Forelimb muscle (tissue), 1 donor: ENCODE data around the gene DUS1L. TPM values are rescaled to one million over a fixed set of nuclear protein-coding genes. Genes with fewer than 3 reads are reported as not detected.

Experiments used
- DNase-seq: peaks from one replicate; pipeline ENCODE4 v3.0.0-alpha.2; 2013; ENCODE audit warnings: low read depth
- polyA plus RNA-seq: library from polyadenylated mRNA; unstranded; fragments of 120-200 nt; gene quantifications from one replicate; pipeline ENCODE4 v1.2.1, GENCODE V29; 2013; ENCODE audit not compliant: insufficient read length

The DUS1L gene
- polyA plus RNA-seq, 1 donor = 60.1 TPM

DNA sequence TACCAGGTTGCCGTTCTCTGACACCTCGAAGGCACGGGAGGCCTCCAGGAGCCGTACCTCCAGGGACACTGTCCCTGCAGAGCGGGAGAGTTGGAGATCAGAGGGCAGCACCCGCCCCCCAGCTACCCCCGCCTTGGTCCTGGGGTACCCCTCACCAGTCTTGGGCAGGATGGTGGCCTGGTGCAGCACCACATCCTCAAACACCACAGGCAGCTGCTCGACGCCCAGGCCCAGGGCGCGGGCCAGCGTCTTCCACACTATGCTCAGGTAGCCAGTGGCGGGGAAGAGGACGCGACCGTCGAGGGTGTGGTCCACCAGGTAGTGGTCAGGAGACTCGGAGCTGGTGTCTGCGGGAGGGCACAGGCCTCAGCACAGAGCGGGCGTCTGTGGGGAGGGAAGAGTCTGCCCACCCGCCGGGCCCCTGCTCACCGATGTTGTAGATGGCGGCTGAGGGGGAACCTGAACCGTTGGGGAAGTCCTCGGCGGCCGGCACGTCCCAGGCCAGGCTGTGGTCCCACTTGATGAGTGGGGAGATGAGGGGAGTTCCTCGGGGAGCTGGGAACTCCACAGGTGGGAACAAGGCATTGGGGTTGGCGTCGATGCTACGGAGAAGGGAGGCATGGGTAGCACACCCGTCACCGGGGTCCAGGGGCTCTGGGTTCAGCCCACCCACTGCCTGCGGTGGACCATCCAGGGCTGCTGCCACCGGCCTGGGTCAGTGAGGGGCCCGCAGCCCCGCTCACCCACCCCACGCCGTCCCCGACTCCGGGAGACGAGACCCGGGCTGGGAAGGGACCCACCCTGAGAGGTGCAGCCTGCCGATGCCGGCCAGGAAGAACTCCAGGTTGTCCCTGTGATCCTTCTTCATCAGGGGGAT, 22.6 kb upstream of the DUS1L start:
- DNase-seq = no peak

DNA sequence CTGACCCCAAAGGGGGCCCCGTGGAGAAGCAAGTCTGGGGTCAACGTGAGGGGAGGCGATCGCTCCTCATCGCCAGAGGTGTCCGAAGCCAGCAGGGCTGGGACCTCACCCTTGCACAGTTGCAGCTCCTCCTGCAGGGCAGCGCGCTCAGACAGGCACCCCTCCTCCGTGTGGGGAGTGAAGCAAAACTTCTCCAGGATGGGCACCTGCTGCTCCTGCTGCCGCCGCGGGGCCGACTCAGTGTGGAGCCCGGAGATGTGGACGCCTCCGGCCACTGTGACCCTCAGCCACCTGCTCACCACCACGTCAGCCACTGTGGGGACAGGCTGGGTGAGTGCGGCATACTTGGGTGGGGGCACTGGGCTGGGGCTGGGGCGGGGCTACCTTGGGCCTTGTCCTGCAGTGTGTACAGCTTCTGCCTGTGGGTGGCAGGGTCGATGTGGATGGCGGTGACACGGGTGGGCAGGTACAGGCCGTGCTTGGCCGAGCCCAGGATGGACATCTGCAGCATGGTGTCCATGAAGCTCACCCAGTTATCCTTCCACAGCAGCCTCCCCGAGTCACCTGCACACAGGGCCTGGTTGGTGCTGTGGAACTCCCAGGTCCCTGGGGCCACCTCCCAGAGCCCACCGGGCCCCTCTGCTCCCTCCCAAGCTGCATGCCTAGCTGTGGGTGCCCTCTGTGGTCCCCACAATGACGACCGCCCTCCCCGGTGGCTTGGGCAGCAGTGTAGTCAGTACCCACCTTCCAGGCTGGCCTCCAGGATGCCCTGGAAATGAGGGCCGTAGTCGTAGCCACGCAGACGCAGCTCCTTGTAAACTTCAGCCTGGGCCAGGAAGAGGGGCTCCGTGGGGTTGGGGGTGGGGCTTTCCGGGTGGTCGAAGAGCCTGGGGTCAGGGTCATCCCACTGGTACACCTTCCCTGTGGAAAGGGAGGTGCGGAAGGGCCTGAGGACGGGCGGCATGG, 21.6 kb upstream of the DUS1L start:
- no peak for DNase-seq

DNA sequence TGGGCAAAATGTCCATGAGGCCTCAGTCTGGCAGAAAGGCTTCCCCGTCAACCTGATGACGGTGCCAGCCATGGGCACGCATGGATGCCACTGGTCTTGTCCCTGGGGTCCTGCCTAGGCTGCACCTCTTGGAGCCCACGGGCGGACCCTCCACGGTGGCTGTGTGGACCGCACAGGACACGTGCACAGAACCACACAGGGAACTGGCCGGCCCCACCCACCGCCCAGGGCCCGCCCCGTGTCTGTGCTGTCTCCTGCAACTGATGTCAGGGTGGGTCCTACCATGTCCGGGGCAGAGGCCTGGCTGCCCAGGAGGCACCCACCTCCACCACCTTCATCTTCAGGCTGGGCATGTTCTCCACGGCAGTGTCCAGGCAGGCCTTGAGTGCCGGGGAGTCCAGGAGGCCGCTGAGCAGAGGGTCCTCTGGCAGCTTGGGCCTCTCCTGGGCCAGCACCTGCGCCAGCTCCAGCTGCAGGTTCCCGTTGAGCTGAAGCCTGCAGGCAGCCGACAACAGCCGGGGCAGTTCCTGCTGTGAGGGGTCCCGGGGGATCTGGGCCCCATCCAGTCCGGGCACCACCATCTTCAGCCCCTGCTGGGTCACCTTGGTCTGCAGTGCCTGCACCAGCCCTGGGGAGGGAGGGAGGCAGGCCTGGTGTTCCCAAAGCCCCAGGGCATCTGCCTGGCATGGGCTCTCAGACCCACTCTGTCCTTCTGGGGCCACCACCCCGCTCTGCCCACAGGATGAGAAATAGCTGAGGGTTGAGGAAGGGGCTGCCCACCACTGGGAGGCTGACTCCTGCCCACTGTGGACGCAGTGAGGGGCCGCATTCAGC, 20.5 kb upstream of the DUS1L start:
- DNase-seq = no peak

DNA sequence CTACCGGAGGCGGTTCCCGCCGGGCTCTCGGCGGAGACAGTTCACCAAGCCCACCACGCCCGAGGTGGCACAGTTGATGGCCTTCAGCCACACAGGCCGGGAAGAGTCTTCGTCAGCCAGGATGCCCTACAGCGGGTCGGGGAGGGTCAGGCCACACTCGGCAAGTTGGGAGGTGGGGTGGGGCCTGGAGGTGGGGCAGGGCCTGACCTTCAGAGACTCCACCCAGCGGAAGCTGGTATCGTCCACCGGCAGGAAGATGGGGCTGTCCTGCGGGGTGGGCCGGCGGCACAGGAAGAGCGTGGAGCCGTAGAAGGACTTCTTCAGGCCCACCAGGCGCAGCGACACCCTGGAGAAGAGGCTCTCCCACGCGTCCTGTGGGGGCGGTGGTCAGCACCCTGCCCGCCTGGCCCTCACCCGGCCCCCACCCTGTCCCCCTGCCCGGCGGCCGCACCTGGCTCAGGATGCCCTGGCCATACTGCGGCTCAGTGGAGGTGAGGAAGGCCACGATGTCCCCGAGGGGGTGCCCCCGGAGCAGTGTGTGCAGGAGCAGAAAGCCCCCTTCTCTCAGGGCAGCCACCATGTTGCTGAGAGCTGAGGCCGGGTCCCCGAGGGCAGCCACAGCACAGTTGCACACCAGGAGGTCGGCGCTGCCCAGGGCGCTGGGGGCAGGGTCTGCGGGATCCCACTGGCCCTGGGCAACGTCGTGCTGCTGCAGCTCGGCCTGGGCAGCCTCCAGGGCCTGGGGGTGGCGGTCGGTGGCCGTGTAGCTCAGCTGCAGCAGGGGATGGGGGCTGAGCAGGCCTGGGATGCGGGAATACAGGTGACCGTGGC, 19.6 kb upstream of the DUS1L start:
- DNase-seq = no peak

DNA sequence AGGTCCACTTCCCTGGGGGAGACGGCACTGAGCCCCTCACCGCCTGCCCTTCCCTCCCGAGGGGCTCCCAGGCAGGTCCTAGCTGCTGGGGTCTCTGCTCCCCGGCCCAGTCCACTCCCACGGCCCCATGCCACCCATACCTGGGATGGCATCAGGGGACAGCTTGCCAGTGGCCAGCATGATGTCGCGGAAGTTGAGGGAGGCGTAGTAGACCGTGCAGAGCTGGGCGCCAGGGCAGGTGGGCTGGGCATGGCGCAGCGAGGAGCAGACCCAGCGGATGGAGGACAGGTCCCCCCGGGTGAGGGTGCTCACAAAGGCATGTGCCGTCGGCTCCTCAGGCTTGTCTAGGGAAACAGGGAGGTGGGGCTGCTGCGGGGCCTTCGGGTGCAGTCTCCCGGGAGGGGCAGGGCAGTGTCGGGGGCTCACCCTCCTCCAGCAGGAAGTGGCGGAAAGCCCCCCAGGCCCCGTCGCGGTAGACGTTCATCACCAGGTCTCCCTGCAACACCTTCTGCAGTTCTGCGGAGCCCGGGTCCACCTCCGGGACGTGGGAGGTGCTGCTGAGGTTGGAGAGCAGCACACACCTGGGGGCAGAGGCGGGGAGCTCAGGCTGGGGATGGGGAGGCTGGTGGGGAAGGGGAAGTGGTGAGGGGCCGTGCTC, 18.9 kb upstream of the DUS1L start:
- no peak for DNase-seq

DNA sequence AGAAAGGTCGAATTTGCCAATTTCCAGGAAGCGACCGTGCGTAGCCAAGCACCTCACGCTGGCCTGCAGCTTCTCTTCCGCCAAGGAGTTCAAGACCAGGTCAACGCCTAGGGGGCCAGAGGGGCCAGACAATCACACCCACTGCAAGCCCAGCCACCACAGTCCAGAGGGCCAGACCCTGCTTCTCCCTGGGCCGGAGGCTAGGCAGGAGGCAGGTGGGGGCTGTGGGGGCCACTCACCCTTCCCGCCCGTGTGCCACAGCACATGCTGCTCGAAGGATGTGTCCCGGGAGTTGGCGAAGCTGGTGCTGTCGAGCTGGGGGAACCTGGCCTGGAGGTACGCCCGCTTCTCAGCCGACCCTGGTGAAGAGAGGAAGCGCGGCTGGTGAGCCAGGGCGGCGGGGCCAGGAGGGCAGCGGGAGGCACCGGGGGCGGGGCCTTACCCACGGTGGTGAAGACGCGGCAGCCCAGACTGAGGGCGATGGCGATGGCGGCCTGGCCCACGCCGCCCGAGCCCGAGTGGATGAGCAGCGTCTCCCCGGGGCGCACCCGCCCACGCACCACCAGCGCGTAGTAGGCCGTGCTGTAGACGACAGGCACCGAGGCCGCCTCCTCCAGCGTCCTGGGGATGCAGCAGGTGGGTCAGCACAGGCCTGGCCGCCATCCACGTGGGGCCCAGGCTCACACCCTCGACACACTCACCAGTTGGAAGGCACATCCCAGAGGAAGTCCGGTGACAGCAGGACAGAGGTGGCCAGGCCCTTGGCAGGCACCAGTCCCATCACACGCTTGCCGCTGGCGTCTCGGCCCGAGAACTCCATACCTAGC, 18.1 kb upstream of the DUS1L start:
- no peak for DNase-seq

DNA sequence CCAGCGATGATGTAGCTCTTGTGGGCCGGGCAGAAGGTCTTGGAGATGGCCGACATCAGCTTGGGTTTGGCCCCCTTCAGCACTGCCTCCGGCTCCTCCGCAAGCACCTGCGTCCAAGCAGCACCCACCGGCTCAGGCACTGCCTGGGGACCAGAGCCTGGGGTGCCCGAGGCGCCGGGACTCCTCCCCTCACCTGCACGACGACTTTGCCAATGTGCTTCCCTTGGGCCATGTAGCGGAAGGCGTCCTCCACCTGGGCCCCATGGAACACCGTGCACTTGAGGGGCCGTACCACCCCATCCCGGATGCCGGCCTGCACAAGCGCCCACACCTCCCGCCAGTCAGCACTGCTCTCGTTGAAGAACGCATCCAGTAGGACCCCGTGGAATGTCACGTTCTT, 17.4 kb upstream of the DUS1L start:
- DNase-seq = no peak

DNA sequence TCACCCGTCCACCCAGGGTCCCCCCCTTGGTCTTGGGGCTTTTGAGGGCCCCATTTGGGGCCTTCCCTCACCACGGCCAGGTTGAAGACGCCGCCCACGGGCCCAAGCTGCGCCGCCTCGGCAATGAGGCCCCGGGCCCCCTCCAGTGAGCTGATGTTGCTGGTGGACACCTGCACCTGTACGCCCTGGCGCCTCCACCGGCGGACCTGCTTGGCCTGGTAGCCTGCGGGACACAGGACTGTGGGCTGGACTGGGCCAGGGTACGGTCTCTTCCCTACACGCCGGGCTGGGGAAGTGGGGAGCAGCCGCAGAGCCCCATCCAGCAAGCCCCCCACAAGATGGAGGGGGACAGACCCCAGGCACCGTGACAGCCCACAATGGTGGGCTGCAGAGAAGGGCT, 16.9 kb upstream of the DUS1L start:
- DNase-seq = no peak

DNA sequence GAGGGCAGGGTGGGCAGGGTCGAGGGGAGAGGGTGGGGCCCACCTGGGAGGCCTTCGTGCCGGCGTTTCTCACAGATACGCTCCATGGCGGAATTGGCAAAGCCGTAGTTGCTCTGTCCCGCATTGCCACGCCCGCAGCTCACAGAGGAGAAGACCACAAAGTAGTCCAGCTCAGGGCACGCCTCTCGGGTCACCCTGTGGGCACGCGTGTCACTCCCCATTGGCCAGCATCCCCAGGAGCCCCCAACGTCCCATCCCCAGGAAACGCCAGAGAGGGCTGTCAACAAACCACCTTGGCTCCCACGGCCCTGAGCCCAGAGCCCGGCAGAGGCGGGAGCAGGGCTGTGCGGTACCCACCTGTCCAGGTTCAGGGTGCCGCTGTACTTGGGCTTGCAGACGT, 16.4 kb upstream of the DUS1L start:
- DNase-seq = no peak

DNA sequence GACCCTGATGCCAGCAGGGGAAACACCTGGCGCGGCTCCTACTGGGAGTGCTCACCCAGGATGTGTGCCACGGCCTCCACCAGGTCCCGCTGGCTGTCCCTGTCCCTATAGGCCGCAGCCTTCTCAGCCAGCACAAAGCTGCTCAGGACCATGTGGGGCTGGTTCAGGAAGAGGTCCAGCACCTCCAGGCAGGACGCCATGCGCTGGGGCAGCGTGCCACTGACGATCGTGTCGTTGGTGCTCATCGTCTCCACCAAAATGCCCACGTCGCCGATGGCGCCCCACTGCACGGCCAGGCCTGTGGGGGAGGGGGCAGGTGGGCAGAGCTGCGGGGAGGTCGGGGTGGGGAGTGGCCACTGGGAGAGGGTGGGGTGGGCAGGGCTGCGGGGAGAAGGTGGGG, 15.9 kb upstream of the DUS1L start:
- no peak for DNase-seq

DNA sequence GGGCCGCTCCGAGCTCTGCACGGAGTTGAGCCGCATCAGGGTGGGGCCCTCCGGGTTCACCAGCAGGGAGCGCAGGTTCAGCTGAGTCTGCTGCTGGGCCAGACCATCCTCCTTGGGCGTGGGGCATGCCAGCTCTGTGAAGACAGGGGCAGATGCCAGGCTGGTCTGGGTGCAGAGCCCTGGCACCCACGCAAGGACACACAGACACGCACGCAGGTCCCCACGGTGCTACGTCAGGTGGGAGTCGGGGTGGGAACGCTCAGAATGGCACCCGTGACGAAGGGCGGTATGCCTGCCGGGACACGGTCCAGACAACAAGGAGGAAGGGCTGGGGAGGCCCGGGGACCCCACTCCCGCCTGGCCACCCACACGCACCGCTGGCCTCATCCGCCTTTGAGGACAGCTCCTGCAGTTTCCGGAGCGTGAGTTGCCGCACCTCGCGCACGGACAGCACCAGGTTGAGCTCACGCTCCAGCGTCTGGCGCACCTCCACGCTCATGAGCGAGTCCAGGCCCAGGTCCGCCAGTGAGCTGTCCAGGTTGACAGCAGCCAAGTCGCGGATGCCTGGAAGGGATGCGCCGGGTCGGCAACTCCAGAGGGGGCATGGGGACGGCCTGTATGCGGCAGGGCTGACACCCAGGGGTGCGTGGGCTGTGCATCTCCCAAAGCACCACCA, 15.3 kb upstream of the DUS1L start:
- DNase-seq = no peak

DNA sequence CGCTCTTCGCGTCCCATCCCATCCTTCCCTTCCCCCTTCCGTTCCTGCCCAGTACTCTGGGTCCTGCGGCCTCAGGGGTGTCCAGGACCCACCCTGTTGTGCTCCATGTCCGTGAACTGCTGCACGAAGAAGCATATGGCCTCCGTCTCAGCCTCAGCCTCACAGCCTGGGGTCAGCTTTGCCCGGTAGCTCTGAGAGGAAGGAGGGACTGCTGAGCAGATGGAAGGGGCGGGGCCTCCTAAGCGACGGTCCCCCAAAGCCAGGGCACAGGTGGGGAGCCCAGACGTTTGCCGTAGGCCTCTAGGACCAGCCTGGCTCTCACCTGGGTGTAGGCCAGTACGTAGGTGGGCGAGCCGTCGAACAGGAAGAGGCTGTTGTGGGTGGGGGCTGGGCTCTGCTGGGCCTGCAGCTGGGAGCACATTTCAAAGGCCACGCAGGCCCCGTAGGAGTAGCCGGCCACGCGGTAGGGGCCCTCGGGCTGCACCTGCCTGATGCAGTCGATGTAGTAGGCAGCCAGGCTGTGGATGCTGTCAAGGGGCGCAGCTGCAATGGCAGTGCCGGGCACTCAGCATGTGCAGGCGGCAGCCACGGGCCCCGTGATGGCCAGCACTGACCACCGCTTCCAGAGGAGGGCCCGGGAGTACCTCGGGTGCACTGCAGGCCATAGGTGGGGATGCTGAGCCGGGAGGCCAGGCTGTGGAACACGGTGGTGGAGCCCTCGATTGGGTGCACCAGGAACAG, 14.6 kb upstream of the DUS1L start:
- no peak for DNase-seq

DNA sequence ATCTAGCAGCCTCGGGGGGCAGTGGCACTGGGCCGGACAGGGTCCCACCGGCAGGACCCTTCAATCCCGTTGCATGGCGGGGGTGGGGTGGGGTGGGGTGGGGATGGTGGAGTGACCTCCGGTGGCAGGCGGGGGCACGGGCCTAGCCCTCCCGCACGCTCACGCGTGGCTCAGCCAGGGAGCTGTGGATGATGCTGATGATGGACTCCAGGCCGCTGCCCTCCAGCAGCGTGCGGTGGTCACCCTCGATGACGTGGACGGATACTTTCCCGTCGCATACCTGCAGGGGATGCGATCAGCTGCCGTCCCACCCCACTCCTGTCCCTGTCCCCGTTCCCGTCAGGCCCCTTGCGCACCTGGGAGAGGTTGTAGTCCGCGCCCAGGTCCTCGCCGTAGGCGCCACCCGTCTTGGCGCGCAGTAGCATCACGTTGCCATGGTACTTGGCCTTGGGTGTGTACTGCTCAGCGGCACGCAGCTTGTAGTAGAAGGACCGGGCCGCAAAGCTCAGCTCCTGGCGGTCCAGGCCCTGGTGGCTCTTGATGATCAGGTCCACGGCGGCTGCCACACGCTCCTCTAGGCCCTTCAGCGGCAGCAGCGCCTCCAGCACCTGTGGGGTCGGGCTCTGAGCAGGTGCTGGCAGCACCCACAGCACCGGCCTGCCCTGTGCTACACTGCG, 13.5 kb upstream of the DUS1L start:
- DNase-seq = no peak

DNA sequence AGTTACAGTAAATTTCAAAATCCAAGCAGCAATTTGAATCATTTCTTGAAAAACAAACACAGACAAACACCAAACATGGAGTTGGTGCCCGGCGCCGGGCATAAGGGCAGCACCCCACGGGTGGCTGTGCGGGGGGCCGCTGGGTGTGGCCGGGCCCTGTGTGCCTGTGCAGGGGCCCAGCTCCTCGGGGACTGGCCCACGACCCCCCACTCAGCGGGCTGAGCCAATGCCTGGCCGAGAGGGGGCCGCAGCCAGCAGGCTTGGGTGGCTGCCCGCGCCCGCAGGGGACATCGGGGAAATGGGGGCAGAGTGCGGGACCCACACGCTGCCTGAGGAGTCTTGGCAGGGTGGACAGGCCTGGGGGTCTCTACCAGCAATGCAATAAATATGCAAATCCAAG, 12.8 kb upstream of the DUS1L start:
- DNase-seq = no peak

DNA sequence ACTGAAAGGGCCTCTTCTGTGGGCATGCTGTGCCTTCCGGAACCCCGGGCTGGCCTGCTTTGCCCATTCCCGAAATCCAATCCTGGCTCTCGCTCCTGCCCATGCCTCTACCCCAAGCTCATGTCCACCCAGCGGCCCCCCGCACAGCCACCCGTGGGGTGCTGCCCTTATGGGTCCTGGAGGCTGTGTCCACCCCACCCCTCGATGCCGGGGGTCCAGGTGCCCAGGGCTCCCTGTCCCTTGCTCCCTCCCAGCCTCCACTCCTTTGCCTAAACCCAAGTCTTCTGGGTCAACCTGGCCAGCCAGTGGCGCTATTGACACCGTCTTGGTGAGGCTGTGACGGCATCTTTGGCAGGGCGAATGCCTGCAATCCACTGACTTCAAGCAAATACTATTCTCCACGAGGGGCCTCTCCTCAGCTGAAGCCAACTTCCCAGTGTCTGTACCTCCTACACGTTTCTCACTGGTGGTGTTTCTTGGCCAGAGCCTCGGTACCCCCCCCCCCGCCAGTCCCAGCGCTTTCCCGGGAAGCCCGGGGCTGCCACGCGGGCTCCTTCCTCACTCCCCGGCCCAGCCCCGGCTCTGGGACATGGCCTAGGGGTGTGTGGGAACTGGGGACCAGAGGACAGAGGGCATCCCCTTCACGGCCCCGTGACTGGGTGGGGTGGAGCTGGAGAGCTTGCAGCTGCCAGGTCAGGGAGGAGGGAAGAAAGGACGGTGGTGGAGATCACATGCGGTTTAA, 12.2 kb upstream of the DUS1L start:
- no peak for DNase-seq

DNA sequence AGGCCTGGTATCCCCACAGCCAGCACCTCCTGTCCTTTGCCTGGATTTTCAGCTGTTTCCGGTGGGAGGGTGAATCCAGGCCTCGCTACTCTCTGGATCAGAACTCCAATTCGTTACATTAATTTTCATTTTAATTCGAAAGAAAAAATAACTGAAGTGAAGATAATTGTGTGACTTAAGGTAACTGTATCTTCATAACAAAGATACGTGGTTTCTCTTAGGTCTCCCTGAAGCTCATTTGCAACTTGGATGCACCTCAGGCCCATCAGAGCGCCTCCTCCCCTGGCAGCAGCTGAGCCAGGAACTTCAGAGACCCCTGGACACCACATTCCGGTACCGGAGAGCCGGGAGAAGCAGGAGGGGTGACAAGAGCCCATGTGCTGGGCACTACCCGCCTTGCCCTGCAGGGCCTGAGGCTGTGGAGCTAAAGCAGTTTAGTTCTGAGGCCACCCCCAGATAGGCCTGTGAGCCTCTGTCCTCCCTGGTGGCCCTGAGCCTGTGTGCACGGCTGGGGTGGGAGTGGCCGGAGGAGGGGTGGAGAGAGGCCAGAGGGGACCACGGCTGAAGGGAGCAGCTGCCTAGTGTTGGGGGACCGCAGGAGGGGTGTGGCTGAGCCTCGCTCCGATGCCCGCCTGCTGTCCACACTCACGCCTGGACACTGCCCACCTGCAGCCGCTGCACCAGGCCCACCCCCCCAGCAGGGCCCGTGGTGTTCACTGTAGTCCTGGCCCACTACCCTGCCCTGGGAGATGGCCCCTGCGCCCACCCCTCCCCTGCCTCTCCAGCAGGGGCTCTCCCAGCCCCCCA, 11.4 kb upstream of the DUS1L start:
- DNase-seq = no peak
